Lung (tissue), 12 donors: ENCODE data around the gene TMEM106B. TPM values are rescaled to one million over a fixed set of nuclear protein-coding genes. Genes with fewer than 3 reads are reported as not detected.

ENCODE experiments used
- ATAC-seq: fragments of 200-7000 bp; cut with Tn5 transposase; one replicate; pipeline ENCODE4 v1.9.1; 2020; ENCODE audit warnings: moderate number of reproducible peaks; ENCODE audit not compliant: insufficient read depth, low FRiP score
- DNase-seq, 3 donors: peaks; one replicate each; pipeline ENCODE4 v3.0.0-alpha.2; 2013 to 2017
- H3K27ac ChIP-seq, 2 donors: one replicate each; pipeline ENCODE4 v1.5.1; 2013; ENCODE audit warnings: mild to moderate bottlenecking in 2 of 2, moderate library complexity in 2 of 2, control low read depth in 1 of 2, inconsistent platforms in 1 of 2, low read depth in 1 of 2, low read length in 1 of 2
- H3K27me3 ChIP-seq, 3 donors: one replicate each; pipeline ENCODE4 v1.5.1; 2013; ENCODE audit warnings: low read length in 2 of 3; ENCODE audit not compliant: control insufficient read depth in 3 of 3, insufficient read depth in 3 of 3
- H3K36me3 ChIP-seq, 4 donors: one replicate each; pipeline ENCODE4 v1.5.1; 2013; ENCODE audit warnings: low read length in 4 of 4, mild to moderate bottlenecking in 1 of 4, moderate library complexity in 1 of 4; ENCODE audit not compliant: control insufficient read depth in 4 of 4, insufficient read depth in 4 of 4
- H3K4me1 ChIP-seq, 5 donors: one replicate each; pipeline ENCODE4 v1.5.1; 2013; ENCODE audit warnings: low read length in 5 of 5, mild to moderate bottlenecking in 2 of 5, moderate library complexity in 1 of 5; ENCODE audit not compliant: control insufficient read depth in 5 of 5, insufficient read depth in 5 of 5
- H3K4me3 ChIP-seq: one replicate; pipeline ENCODE4 v1.5.1; 2013; ENCODE audit warnings: mild to moderate bottlenecking, control low read depth, moderate library complexity
- H3K9ac ChIP-seq, 2 donors: one replicate each; pipeline ENCODE4 v1.5.1; 2013; ENCODE audit warnings: low read length in 2 of 2, control low read depth in 1 of 2; ENCODE audit not compliant: insufficient read depth in 1 of 2
- H3K9me3 ChIP-seq, 4 donors: one replicate each; pipeline ENCODE4 v1.5.1; 2013; ENCODE audit warnings: low read length in 3 of 4, mild to moderate bottlenecking in 1 of 4, moderate library complexity in 1 of 4; ENCODE audit not compliant: control insufficient read depth in 4 of 4, insufficient read depth in 3 of 4
- WGBS, 2 donors: extraction: QIAGEN DNeasy Blood & Tissue Kit; methylation state at CpG; one replicate each; pipeline ENCODE4 v1.1.7; 2013; 5-methylcytosine and 5-hydroxymethylcytosine counted together
- polyA plus RNA-seq, 2 donors: library from polyadenylated mRNA; stranded (reverse); fragments of 200-250 nt; gene quantifications; one replicate each; pipeline ENCODE4 v1.2.1, GENCODE V29; 2013
- total RNA-seq, 2 donors: library from RNA; depleted of rRNA in 1 of 2; stranded (reverse); fragments of >200 nt in 1 of 2; gene quantifications; one replicate each; pipeline ENCODE4 v1.2.1, GENCODE V29; 2014 to 2021
- TF ChIP-seq, protein P1 (sequence below): IDR thresholded peaks from 2 replicates; pipeline ENCODE4 v1.5.1; 2012; ENCODE audit warnings: mild to moderate bottlenecking; ENCODE audit errors: control extremely low read depth, extremely low read depth
- donor health status: control.
- donor health status: control.
- donor health status: Bipolar disorder and iron deficiency.
- donor health status: healthy.
- donor health status: DM: yes; HTN: yes; CAD: no.

Gene TMEM106B
- total and polyA plus RNA-seq, 4 donors, result 11.8 to 100 (median 24.8) TPM

DNA sequence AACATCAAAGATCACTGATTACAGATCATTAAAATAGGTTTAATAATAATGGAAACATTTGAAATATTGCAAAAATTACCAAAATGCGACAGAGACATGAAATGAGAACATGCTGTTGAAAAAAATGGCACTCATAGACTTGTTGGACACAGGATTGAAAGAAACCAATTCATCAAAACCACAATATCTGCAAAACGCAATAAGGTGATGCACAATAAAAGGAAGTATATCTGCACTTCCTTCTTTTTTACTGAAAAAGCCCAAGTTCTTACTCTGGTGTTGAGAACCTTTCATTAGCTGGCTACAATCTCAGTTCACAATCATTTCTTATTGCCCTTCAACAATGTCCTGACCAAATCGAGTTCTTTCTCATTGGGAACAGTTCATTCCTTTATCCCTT lies 28.7 kb downstream of the TMEM106B start:
- Histone ChIP-seq H3K9me3 (peaks cover 0 to 7% (median 0%) of the 10 kb centered on the region in 4 donors), H3K27me3 (no peaks in the 10 kb centered on the region), H3K36me3 (peaks cover 0 to 21% (median 9%) of the 10 kb centered on the region in 4 donors), H3K9ac (no peak overlapping the region), H3K27ac (no peak overlapping the region), H3K4me3 (no peak overlapping the region), H3K4me1 (no peaks in the 10 kb centered on the region)
- TF ChIP-seq, protein P1, sequence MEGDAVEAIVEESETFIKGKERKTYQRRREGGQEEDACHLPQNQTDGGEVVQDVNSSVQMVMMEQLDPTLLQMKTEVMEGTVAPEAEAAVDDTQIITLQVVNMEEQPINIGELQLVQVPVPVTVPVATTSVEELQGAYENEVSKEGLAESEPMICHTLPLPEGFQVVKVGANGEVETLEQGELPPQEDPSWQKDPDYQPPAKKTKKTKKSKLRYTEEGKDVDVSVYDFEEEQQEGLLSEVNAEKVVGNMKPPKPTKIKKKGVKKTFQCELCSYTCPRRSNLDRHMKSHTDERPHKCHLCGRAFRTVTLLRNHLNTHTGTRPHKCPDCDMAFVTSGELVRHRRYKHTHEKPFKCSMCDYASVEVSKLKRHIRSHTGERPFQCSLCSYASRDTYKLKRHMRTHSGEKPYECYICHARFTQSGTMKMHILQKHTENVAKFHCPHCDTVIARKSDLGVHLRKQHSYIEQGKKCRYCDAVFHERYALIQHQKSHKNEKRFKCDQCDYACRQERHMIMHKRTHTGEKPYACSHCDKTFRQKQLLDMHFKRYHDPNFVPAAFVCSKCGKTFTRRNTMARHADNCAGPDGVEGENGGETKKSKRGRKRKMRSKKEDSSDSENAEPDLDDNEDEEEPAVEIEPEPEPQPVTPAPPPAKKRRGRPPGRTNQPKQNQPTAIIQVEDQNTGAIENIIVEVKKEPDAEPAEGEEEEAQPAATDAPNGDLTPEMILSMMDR, result no peak
- no peak for ATAC-seq
- WGBS, 2 donors, result 52 to 72% methylated on average over 3 of the region's 3 CpGs
- DNase-seq, result no peak

DNA sequence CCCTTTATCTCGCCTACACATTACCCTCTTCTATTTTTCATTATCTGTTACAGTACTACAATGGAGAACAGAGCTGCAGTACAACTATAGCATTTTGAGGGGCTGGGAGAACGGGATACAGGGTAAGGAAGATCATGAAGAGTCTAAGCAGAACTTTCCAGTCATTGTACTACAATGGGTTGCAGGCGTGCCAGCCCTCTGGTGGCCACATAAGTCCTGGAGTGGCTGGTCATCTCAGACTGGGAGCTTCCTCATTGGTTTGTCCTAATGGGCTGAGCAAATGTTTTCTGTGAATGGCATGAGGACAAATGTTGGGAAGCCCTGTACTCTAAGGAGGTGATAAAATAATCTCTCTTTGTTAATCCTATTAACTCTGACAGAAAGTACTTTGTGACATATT lies 33.0 kb downstream of the TMEM106B start:
- H3K4me1 ChIP-seq, result no peaks in the 10 kb centered on the region
- DNase-seq (peak in 1 of 3 donors; percentile 14), ATAC-seq (no peak)
- H3K27me3 ChIP-seq, result no peaks in the 10 kb centered on the region
- H3K9me3 ChIP-seq, result peaks cover 0 to under 1% (median 0%) of the 10 kb centered on the region in 4 donors
- H3K9ac ChIP-seq, result no peak overlapping the region
- TF ChIP-seq, protein P1, result no peak
- H3K36me3 ChIP-seq, result no peaks in the 10 kb centered on the region
- WGBS, 2 donors, result 81 to 93% methylated on average over 3 of the region's 3 CpGs
- H3K27ac ChIP-seq, result no peak overlapping the region
- H3K4me3 ChIP-seq, result no peak overlapping the region

DNA sequence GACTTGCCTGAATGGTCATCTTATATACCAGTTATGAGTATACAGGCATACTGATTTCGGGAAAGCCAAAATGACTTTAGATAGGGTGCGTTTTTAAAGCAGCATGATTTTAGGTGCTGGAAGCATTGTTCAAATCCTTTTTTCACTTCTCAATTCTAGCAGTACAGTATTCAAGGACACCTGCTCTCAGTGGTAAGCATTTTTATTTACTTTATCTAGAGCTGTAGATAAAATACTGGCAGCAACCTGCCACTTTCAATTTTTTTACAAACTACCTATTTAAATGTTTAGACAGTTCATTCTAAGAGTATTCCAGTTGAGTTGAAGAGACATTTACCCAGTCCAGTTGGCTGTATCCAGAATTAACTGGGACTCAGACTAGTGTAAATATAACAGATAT lies 33.6 kb downstream of the TMEM106B start:
- Histone ChIP-seq H3K9ac (no peak overlapping the region), H3K27me3 (no peaks in the 10 kb centered on the region), H3K4me3 (no peak overlapping the region), H3K36me3 (no peaks in the 10 kb centered on the region), H3K27ac (no peak overlapping the region), H3K4me1 (no peaks in the 10 kb centered on the region), H3K9me3 (no peaks in the 10 kb centered on the region)
- DNase-seq (no peak), ATAC-seq (no peak)
- TF ChIP-seq, protein P1, result no peak
- WGBS, 2 donors, result 56 to 60% methylated on average over 2 of the region's 2 CpGs

DNA sequence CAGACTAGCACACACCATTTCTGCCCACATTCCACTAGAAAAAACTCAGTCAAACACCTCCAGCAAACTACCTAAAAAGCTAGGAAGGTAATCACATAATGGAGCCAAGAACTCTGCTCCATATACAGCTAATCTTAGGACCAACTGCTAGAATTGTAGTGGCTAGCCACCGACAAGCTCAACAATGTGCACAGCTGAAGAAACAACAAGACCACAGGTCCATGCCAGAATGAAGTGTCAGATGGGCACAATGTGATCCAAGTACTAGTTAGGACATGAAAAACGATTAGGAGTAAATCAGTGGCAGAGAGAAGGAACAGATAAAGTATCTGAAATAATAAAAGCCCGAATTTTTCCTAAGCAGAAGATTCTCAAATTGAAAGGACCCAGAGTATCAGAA lies 38.6 kb downstream of the TMEM106B start:
- Histone ChIP-seq H3K9ac (no peak overlapping the region), H3K27ac (no peak overlapping the region), H3K36me3 (no peaks in the 10 kb centered on the region), H3K4me3 (no peak overlapping the region), H3K4me1 (no peaks in the 10 kb centered on the region), H3K9me3 (no peaks in the 10 kb centered on the region), H3K27me3 (no peaks in the 10 kb centered on the region)
- no peak for ATAC-seq
- DNase-seq, result no peak
- TF ChIP-seq, protein P1, result no peak
- WGBS, 2 donors, result 81 to 84% methylated on average over 3 of the region's 3 CpGs
